NOMO-1 treated with dmso at 0.1 percent for 144 hours (cell line): Measurements from ENCODE around the gene TANGO2.

Source experiments
- DNase-seq: peaks from one replicate; lab custom pipeline; 2025; ENCODE audit not compliant: unreplicated experiment; lab: John Stamatoyannopoulos, UW

TANGO2 gene

DNA sequence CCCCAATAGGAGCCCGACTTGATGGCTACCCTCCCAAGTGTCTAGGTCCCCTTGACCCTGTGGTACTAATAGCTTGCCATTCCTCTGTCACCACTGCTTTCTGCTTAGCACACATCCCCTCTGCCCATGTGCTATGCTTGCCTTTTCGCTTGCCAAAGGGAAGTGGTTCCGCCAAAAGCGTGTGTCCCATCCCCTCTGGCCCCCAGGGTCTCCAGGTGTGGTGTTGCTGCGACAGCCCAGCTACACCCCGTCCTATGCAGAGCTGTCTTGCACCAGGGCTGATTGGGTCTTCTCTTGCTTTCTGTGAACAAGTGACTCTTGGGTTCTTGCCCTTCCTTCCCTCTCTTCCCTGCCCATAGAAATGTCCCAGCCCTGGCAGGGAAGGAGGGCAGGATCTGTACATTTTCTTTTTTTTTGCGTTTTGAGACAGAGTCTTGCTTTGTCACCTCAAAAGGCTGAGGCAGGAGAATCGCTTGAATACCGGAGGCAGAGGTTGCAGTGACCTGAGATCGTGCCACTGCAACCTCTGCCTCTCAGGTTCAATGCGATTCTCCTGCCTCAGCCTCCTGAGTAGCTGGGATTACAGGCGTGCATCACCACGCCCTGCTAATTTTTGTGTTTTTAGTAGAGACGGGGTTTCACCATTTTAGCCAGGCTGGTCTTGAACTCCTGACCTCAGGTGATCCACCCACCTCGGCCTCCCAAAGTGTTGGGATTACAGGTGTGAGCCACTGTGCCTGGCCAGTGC is 3.9 kb downstream of the TANGO2 start:
- no peak for DNase-seq

GRCh38 chr22:20025401-20026203 is 4.7 kb downstream of the TANGO2 start:
- no peak for DNase-seq

DNA sequence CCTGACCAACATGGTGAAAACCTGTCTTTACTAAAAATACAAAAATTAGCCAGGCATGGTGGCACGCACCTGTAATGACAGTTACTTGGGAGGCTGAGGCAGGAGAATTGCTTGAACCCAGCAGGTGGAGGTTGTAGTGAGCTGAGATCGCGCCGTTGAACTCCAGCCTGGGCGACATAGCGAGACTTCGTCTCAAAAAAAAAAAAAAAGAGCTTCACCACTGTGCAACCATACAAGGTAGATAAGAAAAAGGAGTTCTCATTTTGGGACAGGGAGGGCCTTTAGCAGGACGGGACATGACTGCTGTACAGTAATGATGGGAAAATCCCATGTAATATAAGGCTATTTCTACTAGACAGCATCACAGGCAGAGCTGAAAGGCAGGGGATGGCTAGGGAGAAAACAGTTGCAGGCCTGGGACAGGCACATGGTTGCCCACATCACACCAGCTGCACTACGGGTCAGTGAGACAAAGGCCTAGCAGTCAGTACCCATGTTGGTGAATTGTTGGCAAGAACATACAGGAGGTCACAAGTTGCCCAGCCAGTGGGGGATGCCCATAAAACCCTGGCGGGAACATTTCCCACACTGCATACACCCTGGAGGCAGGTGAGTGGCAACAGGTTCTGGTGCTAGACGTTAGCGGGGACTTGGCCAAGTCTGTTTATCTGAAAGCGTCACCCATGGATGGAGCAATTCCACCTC is 5.4 kb downstream of the TANGO2 start:
- DNase-seq: no peak

DNA sequence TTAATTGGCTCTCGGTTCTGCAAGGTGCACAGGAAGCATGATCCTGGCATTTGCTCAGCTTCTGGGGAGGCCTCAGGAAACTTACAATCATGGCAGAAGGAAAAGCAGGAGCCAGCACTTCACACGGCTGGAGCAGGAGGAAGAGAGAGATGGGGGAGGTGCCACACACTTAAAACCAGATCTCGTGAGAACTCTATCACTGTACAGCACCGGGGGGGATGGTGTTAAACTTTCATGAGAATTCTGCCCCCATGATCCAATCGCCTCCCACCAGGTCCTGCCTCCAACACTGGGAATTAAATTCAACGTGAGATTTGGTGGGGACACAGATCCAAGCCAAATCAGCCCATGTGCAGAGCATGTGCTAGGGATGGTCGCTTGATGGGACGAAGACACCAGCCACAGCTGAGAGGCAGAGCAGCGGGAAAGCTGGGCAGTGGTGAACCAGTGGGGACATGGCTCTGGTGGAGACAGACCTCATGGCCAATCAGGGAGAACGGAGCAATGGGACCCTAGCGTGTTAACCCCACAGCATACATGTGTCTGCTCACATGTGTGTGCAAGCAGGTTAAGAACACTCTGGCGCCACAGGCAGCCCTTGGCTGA is 6.2 kb downstream of the TANGO2 start:
- DNase-seq: no peak

- DNase-seq: no peak
Observed at GRCh38 chr22:20027966-20028854, 7.3 kb downstream of the TANGO2 start.

- DNase-seq: no peak
Observed at GRCh38 chr22:20028855-20029549, 8.1 kb downstream of the TANGO2 start.

DNA sequence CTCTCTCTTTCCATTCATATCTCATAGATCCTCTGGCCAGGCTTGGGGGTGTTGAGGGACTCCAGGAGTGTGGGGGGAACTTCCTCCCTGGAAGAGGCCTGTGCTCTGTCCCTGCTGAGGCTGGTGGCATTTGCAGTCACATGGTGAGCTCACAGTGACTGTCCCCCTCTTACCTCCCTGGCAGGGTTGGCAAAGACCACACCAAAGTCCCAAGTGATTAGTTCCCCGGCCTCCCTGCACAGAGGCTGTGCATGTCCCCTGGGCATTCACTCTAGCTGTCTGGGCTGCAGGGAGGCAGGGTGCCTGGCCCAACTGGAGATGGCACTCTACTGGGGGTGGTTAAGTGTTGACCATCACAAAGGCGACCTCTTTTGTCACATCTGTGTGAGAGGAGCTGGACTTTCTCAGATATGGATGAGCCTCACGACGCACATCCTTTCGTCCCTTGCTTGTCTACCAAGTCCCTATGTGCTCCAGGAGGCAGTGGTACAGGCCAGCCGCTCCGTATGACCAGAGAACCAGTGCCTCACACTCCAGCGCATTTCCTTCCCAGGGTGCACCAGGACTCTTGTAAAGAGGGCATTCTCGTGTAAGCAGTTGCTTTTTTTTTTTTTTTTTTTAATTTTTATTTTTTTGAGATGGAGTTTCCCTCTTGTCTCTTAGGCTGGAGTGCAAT is 8.8 kb downstream of the TANGO2 start:
- no peak for DNase-seq

DNA sequence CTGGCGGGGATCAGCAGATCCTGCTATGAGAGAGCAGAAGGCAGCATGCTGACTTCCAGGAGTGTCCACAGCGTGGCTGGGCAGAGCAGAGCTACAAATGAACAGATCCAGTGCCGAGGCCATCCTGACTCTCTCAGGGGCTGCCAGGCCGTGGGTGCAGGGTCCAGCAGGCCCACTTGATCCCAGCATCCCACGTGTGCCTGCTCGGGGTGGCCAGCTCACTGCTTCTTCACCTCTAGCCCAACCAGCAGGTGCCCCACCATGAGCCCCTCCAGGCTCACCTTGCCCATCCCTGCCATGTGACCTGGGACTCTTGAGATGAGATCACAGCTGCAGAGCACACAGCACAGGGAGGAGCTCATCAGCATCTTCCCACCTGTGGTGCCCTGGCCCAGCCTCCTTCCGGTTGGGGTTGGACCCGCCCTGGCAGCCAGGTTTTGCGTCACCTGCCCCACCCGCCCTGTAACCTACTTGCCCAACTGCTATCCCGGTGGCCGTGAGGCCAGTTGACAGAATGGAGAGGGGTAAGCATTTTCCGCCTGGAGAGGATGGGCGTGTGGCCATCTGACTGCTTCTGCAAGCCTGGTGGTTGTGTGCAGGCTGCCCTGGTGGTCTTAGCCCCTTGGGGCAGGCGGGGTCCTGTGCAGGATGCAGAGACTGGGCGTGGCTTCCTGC is 11.0 kb downstream of the TANGO2 start:
- DNase-seq: no peak

GRCh38 chr22:20032407-20032991 is 11.6 kb downstream of the TANGO2 start:
- DNase-seq: no peak

GRCh38 chr22:20033045-20033706 is 12.3 kb downstream of the TANGO2 start:
- no peak for DNase-seq

DNA sequence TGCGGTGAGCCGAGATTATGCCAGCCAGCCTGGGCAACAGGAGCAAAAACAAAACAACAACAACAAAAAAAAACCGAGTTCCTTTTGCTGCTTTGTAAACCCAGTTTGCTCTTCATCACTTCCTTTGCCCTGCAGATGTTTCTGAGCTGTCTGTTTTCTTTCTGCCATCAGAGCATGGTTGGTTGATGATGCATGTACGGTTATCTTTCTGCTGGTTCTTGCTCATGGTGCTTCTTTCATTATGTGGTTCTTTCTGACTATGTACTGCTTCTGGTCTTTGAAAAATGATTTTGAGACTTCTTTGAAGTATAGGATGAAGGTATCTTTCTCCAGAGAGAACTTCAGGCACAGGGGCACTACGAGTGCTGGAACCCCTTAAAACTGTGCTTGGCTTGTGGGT is 13.2 kb downstream of the TANGO2 start:
- DNase-seq: no peak

GRCh38 chr22:20035375-20036083 is 14.6 kb downstream of the TANGO2 start:
- no peak for DNase-seq

GRCh38 chr22:20036084-20036482 is 15.2 kb downstream of the TANGO2 start:
- DNase-seq: no peak

- DNase-seq: no peak
Observed at GRCh38 chr22:20036535-20037392, 15.9 kb downstream of the TANGO2 start.

- no peak for DNase-seq
Observed at GRCh38 chr22:20037419-20037818, 16.5 kb downstream of the TANGO2 start.

GRCh38 chr22:20038574-20038973 is 17.7 kb downstream of the TANGO2 start:
- no peak for DNase-seq
